Measurements from ENCODE around the gene NHSL2.
A peak's percentile ranks its signal among the peaks of the same experiment; 100 is the strongest.

Gene NHSL2

DNA sequence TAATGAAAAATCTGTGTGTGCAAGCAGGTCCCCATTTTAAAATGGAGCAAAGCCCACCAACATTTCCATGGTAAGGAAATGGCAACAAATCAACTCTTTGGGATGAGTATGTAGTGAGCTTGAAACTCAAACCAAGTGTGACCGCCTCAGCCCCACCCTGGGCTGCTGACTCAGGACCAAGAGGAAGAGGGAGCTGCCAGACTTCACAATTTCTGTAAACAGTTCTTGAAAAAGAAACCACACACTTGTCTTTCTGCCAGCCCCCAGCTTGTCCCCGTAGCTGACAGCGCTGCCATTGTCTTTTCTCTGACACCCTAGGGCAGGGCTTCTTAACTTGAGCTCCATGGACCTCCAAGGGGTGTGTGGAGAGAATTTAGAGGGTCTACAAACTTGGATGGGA is 210.7 kb downstream of the NHSL2 start:
- peak overlapping the region; percentile 53 for H3K4me2 ChIP-seq (ENCODE audit: low read length)
- H3K4me3 ChIP-seq (ENCODE audit: low read length), result no peak overlapping the region; the same call in 1 of the 2 replicates
- TF ChIP-seq EZH2phosphoT487 (IDR thresholded peaks at IDR 0.05; ENCODE audit: low read depth), result no peak
- TF ChIP-seq, protein P1, sequence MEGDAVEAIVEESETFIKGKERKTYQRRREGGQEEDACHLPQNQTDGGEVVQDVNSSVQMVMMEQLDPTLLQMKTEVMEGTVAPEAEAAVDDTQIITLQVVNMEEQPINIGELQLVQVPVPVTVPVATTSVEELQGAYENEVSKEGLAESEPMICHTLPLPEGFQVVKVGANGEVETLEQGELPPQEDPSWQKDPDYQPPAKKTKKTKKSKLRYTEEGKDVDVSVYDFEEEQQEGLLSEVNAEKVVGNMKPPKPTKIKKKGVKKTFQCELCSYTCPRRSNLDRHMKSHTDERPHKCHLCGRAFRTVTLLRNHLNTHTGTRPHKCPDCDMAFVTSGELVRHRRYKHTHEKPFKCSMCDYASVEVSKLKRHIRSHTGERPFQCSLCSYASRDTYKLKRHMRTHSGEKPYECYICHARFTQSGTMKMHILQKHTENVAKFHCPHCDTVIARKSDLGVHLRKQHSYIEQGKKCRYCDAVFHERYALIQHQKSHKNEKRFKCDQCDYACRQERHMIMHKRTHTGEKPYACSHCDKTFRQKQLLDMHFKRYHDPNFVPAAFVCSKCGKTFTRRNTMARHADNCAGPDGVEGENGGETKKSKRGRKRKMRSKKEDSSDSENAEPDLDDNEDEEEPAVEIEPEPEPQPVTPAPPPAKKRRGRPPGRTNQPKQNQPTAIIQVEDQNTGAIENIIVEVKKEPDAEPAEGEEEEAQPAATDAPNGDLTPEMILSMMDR (IDR thresholded peaks at IDR 0.05; ENCODE audit: low read depth, low read length), result no peak

DNA sequence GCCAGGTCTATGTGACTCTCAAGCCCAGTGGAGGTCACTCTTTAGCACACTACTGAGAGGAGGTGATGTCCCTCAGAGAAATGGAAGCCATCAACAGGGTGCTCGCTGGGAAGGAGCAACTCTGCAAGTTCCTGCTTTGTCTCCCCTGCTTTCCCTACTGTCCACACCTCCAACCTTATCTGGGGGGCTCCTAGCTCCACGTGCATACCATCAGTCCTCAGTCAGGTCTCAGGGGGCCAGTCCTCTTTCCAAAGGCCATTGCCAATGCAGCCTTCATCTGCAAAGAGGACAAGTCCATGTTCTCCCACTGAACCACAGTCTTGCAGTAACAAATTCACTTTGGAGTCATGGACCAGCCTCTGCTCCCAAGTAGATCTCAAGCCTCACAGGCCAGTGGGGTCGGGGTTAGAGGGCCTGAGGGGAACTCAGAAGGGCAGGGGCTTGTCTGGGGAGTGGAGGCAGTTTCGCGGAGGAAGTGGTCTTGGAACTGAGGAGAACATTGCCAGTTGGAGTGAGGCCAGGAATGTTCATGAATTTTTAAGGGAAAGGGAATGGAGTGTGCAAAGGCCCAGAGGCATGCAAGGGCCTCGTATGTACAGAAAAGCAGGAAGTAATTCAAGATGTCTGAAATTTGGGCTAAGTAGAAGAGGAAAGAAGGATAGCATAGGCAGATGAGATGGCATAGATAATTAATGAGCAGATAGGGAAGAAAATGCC is 212.1 kb downstream of the NHSL2 start:
- Histone ChIP-seq H3K4me2 (ENCODE audit: low read length) (no peak overlapping the region), H3K27ac (ENCODE audit: low read length) (no peak overlapping the region), H3K4me1 (ENCODE audit: low read length) (peaks cover 20% of the 10 kb centered on the region), H2AFZ (ENCODE audit: low read depth, low read length) (no peak overlapping the region), H3K9ac (ENCODE audit: low read length) (no peak overlapping the region), H3K79me2 (ENCODE audit: low read length) (no peaks in the 10 kb centered on the region), H3K9me3 (ENCODE audit: insufficient read depth, low read length) (no peaks in the 10 kb centered on the region), H4K20me1 (ENCODE audit: insufficient read depth, low read length) (no peaks in the 10 kb centered on the region), H3K4me3 (ENCODE audit: low read length) (no peak overlapping the region), H3K27me3 (ENCODE audit: low read depth, low read length) (peaks cover 6% of the 10 kb centered on the region; the same call in 1 of the 2 replicates), H3K36me3 (replicated peaks; ENCODE audit: low read depth, low read length) (no peaks in the 10 kb centered on the region)
- TF ChIP-seq, protein P1 (IDR thresholded peaks at IDR 0.05; ENCODE audit: low read depth, low read length), result no peak
- TF ChIP-seq EZH2phosphoT487 (IDR thresholded peaks at IDR 0.05; ENCODE audit: low read depth), result no peak

More for the DNA sequence above, 210.7 kb downstream of the NHSL2 start:
- Histone ChIP-seq H3K27me3 (ENCODE audit: low read depth, low read length) (peaks cover 10% of the 10 kb centered on the region; the same call in 1 of the 2 replicates), H3K36me3 (replicated peaks; ENCODE audit: low read depth, low read length) (no peaks in the 10 kb centered on the region), H3K4me1 (ENCODE audit: low read length) (peaks cover 16% of the 10 kb centered on the region), H3K79me2 (ENCODE audit: low read length) (no peaks in the 10 kb centered on the region), H2AFZ (ENCODE audit: low read depth, low read length) (no peak overlapping the region), H3K27ac (ENCODE audit: low read length) (no peak overlapping the region), H3K9me3 (ENCODE audit: insufficient read depth, low read length) (no peaks in the 10 kb centered on the region), H4K20me1 (ENCODE audit: insufficient read depth, low read length) (no peaks in the 10 kb centered on the region), H3K9ac (ENCODE audit: low read length) (no peak overlapping the region)

DNA sequence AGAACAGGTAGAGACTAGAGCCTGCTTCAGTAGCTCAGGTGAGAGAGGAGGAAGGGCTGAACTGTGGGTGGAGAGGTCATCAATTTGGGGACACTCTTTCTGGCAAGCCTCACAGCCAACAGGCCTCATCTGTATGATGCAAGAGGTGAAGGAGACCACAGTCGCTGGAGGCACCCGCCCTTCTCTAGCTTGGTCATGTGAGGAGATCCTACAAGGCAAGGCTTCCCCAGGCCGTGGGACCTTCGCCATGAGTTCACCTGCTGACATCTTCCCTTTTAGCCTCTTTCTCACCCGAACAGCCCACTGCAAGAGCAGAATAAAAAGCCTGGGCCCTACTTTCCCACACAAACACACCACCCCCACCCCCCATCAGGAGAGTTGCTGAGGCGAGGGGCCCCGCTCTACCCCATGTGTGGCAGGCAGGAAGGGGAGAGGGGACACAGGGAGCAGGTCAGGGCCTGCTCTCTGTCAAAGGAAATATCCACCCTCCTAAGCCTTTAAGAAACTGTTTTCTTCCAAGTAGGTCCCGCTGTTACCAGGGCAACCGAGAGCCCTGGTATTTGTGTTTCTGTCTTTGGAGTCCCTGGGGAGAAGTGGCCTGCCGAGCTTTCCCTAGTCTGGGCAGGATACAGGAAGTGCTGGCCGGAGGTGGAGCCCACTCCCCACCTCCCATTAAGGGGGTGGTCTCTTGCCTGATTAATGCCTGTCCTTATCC is 213.0 kb downstream of the NHSL2 start:
- Histone ChIP-seq H3K4me2 (ENCODE audit: low read length) (no peak overlapping the region), H3K9ac (ENCODE audit: low read length) (no peak overlapping the region), H3K27ac (ENCODE audit: low read length) (no peak overlapping the region), H3K4me3 (ENCODE audit: low read length) (no peak overlapping the region), H3K4me1 (ENCODE audit: low read length) (peaks cover 20% of the 10 kb centered on the region), H3K27me3 (ENCODE audit: low read depth, low read length) (peaks cover 6% of the 10 kb centered on the region; the same call in 1 of the 2 replicates), H3K9me3 (ENCODE audit: insufficient read depth, low read length) (no peaks in the 10 kb centered on the region), H4K20me1 (ENCODE audit: insufficient read depth, low read length) (no peaks in the 10 kb centered on the region), H3K36me3 (replicated peaks; ENCODE audit: low read depth, low read length) (no peaks in the 10 kb centered on the region), H2AFZ (ENCODE audit: low read depth, low read length) (no peak overlapping the region), H3K79me2 (ENCODE audit: low read length) (no peaks in the 10 kb centered on the region)
- TF ChIP-seq EZH2phosphoT487 (IDR thresholded peaks at IDR 0.05; ENCODE audit: low read depth), result no peak
- TF ChIP-seq, protein P1 (IDR thresholded peaks at IDR 0.05; ENCODE audit: low read depth, low read length), result no peak

DNA sequence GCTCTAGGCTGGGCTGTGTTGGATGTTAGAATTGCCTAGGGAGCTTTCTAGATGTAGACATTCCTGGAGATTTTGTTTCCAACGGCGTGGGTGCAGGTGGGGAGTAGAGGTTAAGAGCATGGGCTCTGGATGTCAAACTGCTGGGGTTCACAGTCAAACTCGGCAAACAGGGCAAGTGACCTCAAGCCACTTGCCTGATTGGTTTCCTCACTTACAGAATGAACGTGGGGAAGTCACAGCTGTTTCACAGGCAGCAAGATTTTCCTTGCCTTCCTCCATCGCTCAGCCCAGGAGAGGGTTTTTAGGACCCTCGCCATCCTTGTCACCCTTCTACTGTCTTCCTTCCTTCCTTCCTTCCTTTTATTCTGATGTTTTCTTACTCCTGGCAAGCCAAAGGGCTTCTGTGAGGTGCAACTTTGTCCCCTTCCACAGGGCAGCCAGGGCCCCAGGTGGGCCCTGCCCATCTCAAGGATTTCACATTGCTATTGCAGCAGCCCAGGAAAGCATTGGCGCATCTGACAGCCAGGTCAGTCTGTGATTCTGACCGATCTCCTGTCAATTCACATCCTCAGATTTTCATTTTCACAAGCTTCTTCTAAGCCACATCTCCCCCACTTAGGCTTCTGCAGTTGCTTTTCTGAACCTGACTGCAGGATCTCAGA is 214.0 kb downstream of the NHSL2 start:
- H3K9me3 ChIP-seq (ENCODE audit: insufficient read depth, low read length), result no peaks in the 10 kb centered on the region
- H3K27me3 ChIP-seq (ENCODE audit: low read depth, low read length), result peaks cover 4% of the 10 kb centered on the region; the same call in 1 of the 2 replicates
- H3K9ac ChIP-seq (ENCODE audit: low read length), result no peak overlapping the region
- H4K20me1 ChIP-seq (ENCODE audit: insufficient read depth, low read length), result no peaks in the 10 kb centered on the region
- TF ChIP-seq EZH2phosphoT487 (IDR thresholded peaks at IDR 0.05; ENCODE audit: low read depth), result no peak
- TF ChIP-seq, protein P1 (IDR thresholded peaks at IDR 0.05; ENCODE audit: low read depth, low read length), result no peak
- no peak overlapping the region for H3K4me3 ChIP-seq (ENCODE audit: low read length)
- H3K27ac ChIP-seq (ENCODE audit: low read length), result no peak overlapping the region
- H3K4me2 ChIP-seq (ENCODE audit: low read length), result no peak overlapping the region
- H2AFZ ChIP-seq (ENCODE audit: low read depth, low read length), result no peak overlapping the region
- H3K79me2 ChIP-seq (ENCODE audit: low read length), result no peaks in the 10 kb centered on the region
- peaks cover 20% of the 10 kb centered on the region for H3K4me1 ChIP-seq (ENCODE audit: low read length)
- no peaks in the 10 kb centered on the region for H3K36me3 ChIP-seq (replicated peaks; ENCODE audit: low read depth, low read length)
